RPMI7951 (cell line): ENCODE results near the gene PRKX. TPM values are rescaled to one million over a fixed set of nuclear protein-coding genes. Genes with fewer than 3 reads are reported as not detected.
"Not testable (repeated sequence)": the region's sequence is repeated elsewhere in the genome, so short reads cannot be mapped to it uniquely, and the experiment has no call there.

Experiments
- DNase-seq: peaks from one replicate; pipeline ENCODE4 v3.0.0-alpha.2; 2012; ENCODE audit warnings: low read depth
- total RNA-seq: library from RNA; depleted of rRNA; stranded (reverse); fragments of >200 nt; shearing (Covaris generic); gene quantifications from 2 replicates; pipeline ENCODE4 v1.2.3, GENCODE V29; 2014; rRNA removed

PRKX gene
- total RNA-seq: 3.5 and 4.7 TPM in 2 replicates

DNA sequence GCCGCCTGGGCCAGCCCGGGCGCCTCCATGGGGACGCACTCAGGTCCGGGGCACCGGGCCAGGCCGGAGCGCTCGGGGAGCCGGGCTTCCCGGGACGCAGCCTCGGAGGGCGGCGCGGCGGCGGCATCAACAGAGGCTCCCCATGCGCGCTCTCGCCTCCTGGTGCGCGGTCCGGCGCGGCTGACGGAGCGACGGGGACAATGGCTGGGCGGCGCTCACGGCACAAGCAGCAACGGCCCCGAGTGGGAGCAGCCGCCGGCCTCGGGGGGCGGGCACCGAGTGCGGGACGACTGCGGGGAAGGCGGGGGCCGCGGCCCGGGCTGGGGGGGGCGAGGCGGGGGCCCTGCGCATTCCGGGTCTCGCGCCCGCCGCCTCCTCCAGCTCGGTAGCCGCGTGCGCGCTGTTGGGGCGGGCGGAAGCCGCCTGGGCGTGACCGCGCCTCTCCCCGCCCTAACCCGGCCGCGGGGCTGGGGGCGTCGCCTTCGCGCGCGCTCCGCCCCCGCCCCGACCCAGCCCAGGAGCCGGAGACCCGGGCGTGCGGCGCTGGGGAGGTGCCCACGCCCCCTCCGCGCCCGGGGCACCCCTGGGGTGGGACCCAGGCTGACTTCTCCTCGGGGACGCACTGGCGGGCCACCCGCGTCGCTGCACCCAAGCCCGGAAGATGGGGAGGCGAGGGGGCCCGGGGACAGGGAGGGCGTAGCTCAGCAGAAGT lies at the start of gene PRKX:
Gene PRKX (minus strand): TSS at position 425 of the 712 bp plus-strand sequence. CDS start 396 bp downstream, at position 29.
- DNase-seq: peak; percentile 54

- DNase-seq: no peak
Observed at GRCh38 chrX:3763111-3763510, 49.7 kb upstream of the PRKX start.

DNA sequence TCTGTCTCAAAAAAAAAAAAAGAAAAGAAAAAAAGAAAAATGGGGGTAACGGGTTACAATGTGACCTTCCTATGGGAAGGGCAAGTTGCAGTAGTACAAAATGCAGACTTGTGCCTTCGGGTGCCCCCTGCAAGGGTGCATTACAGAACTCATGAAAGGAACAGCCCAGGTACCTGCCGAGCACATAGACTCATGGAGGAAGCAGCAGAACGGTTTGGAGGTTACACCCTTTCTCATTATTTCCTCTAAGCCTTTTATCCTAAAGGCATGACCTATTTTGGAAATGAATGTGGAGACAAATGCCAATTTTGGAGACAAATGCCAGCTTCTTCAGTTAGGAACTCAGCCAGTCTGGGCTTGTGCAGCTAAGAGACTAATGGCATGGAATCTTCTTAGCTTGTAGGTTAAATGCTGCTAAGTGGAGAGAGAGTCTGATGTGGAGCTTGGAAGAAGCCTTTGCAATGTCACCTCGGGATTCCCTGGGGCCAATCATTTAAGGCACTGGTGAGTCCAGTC lies 44.1 kb upstream of the PRKX start:
- no peak for DNase-seq

DNA sequence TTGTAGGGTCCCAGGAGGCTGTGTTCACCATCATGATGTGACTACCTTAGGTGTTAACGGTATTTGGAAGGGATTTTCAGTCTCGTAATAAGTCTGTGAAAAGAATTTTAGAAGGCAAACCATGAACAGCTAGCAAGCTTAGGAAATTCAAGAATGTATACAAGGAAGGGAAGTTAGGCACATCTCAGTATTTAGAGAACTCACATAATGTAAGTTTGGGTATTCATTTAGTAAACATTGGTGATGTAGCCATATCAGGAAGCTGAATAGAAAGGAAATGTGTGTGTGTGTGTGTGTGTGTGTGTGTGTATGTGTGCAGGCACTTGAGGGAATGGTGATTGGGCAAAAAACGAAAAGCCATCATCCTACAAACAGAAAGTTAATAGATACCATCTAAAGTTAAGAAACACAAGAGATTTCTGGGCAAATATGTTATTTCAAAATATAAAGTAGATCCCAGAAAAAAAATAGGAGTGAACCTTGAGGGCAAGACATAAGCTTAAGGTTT lies 34.7 kb upstream of the PRKX start:
- DNase-seq: no peak

DNA sequence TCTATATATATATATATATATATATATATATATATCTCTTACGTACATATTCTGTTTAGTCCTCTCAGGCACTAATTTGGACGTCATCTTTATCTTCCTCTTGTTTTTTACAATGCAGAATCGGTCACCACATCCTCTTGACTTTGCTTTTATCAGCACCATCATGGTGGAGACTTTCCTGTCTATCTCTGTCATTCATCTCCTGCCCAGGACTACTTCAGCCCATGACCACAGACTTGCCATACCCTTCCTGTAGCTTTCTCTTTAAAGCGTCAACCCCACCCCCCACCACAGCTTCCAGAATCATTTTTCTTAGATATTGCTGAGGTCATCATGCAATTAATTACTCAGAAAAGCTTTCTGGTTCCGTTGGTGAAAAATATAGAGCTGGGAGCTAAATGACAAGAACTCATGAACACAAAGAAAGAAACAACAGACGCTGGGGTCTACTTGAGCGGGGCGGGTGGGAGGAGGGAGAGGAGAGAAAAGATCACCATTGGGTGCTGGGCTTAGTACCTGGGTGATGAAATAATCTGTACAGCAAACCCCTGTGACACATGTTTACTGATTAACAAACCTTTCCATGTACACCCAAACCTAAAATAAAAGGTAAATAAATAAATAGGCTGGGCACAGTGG lies 30.5 kb upstream of the PRKX start:
- no peak for DNase-seq

- not testable (repeated sequence) for DNase-seq
Observed at GRCh38 chrX:3740946-3741345, 27.5 kb upstream of the PRKX start.

- no peak for DNase-seq
Observed at GRCh38 chrX:3738509-3738908, 25.1 kb upstream of the PRKX start.

DNA sequence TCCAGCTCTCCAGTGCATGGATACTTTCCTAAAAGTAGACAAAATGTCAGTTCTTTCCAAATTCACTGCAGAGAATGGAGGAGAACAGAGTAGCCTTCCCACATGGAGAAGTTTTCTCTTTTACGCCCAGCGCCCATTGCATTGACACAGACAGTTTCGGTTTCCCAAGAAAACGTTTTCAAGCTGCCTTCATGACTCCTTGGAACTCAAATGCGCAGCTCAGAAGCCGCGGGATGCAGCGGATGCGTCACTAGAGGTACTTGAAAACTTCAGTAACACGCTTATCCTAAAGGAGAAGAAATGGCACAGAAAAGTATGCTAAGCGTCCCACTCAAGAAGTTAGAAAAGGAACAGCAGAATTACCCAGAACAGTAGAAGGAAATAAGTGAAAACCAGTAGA lies 23.1 kb upstream of the PRKX start:
- DNase-seq: peak; percentile 59

DNA sequence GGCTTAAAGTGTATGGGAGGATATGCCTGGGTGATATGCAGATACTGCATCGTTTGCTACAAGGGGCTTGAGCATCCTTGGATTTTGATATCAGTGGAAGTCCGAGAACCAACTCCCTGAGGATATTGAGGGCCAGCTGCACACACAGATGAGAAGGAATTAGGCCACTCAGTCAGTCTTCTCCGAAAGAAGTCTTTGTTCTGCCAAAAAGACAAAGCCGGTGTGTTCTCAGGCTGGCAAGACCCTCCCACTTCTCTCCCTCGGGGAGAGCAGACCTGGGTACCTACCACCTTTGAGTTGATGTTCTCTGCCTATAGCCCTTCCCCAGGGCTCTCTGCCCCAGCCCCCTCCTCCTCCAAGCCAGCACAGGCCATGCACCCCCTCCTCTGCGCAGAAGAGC lies 22.4 kb upstream of the PRKX start:
- not testable (repeated sequence) for DNase-seq

DNA sequence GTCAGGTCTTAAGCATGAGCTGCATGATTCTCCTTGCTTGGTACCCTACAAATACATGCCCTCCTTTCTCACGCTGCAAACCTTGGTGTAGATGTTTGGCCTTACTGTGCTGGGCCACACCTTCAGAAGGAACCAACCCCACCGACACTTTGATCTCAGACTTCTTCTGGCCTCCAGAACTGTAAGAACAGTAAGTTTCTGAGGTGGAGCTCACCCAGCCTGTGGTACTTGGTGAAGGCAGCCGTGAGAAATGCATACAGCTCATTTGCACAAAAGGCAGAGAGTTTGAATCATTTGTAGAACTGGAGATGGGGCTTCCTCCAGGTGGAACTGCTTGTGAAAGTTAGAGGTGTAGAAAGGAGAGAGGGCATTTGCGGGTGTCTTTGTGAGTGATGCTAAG lies 21.0 kb upstream of the PRKX start:
- not testable (repeated sequence) for DNase-seq

GRCh38 chrX:3733043-3733430 lies 19.6 kb upstream of the PRKX start:
- no peak for DNase-seq

DNA sequence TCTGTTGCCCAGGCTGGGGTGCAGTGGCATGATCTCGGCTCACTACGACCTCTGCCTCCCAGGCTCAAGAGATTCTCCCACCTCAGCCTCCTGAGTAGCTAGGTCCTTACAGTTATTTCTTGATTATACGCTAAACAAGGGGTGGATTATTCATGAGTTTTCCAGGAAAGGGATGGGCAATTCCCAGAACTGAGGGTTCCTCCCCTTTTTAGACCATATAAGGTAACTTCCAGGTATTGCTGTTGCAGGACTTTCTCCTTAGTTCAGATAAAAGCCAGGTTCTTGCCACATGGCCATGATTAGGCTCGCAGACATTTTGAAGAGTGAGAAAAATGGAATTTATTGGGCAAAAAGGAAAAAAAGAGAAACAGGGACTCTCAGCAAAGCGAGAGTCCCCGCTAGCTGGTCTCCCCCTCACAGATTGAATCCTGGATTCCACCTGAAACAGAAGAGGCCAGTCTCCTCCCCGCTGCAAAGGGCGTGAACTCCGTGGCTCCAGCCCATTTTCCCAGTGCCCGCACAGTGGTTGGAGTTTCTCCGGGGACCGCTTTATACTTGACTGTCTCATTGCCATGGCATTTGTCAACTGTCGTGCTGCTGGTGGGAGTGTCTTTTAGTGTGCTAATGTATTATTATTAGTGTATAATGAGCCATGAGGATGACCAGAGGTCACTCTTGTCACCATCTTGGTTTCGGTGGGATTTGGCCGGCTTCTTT lies 19.0 kb upstream of the PRKX start:
- DNase-seq: not testable (repeated sequence)

GRCh38 chrX:3728454-3728853 lies 15.0 kb upstream of the PRKX start:
- no peak for DNase-seq

GRCh38 chrX:3723460-3723859 lies 10.0 kb upstream of the PRKX start:
- not testable (repeated sequence) for DNase-seq

- DNase-seq: peak; percentile 34
Observed at GRCh38 chrX:3717742-3718420, 4.4 kb upstream of the PRKX start.

DNA sequence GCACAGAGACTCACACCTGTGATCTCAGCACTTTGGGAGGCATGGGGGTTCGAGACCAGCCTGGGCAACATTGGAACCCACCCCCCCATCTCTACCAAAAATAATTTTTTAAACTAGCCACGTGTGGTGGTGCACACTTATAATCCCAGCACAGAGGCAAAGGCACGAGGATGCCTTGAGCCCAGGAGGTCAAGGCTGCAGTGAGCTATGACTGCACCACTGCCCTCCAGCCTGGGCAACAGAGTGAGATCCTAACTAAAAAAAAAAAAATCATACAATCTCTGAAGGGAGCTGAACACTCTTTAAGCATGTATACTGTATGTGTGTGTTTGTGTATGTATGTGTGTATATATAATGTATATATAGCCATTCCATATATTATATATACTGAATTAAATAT lies 2.5 kb upstream of the PRKX start:
- no peak for DNase-seq

DNA sequence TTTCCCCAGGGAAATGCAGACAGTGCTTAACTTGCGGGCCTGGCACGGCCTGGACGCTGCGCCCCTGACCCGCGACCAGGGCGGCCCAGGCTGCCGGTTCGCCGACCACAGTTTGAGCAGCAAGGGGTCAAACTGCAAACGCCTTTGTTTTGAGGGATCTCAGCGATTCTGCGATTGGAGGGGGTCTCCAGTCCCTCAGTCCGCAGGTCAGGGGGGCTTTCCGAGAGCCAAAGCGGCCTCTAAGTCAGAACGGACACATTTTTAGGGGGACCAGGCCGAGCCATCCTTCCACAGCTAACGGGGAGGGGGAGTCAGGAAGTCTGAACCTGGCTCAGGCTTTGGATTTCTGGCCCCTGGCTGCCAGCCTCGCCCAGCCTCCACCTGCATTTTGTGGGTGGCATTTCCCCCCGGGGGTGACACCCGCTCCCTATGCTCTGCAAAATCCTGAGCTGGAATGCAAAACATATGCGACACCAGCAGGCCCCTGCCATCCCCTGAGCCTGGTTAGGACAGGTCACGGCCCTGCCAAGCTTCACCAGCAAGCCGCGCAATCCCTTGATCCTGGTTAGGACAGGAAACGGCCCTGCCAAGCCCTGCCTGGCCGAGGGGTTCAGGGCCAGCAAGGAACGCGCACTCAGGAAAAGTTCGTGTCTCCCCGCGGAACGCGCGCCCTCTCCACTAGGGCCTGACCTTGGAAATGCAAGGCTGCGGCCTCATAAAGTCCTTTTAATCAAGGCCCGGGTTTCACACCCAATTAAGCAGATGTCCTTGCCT lies 1.4 kb upstream of the PRKX start:
- DNase-seq: not testable (repeated sequence)

- no peak for DNase-seq
Observed at GRCh38 chrX:3713937-3714434, 537 bp upstream of the PRKX start.

GRCh38 chrX:3712870-3713224 lies 602 bp downstream of the PRKX start:
- DNase-seq: no peak

DNA sequence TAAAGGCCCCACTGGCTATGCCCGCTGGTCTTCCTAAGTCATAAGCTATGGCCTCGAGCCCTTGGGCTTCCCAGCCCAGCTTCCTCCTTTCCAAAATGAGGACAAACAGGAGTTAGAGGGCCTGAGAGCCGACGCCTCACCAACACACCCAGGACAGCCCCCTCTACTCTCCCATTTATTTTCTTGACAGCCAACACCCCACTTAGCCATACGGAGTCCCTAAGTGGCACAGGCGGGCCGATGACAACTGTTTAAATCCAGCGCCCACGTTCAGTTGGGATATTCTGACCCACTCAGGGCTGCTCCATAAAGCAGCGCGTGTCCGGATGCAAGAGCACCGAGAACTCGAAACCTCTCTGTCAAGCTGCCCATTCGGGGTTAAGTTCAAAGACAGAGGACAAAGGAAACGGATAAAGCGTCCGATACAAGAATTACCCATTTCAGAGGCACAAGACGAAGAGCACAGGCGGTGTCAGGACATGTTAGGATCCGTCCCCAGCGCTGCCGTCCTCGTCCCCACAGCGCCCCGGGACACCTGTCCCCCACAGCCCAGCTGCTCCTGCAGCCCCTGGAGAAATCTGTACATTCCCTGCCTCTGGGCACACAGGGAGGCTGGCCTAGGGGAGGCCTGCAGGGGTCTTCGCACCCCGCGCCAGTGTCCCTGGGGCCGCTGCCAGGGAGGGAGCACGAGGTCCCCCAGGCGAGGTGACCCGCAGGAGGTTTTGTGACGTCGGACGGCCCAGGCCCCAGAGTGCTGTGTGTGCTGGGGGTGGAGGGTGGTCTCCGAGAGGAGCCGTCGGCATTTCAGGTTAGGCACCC lies 1.2 kb downstream of the PRKX start:
- peak; percentile 7 for DNase-seq
